ENCODE measurements around the gene IFNGR1. TPM values are rescaled to one million over a fixed set of nuclear protein-coding genes. Genes with fewer than 3 reads are reported as not detected.

Gene IFNGR1
- total RNA-seq, 1 experiment from 2014 or later: 58.4 TPM

GRCh38 chr6:137185290-137185689 is 33.9 kb downstream of the IFNGR1 start:
- no peak for DNase-seq (ENCODE audit: unreplicated experiment)
- no TSS peak for BruUV-seq (replicated peaks)
- Mint-ChIP-seq H3K27ac (ENCODE audit: low read depth, unreplicated experiment) (no peak overlapping the region), H3K4me1 (ENCODE audit: insufficient read depth, unreplicated experiment) (no peaks in the 10 kb centered on the region), H3K4me3 (ENCODE audit: unreplicated experiment) (no peak overlapping the region), H3K36me3 (ENCODE audit: insufficient read depth, unreplicated experiment) (no peaks in the 10 kb centered on the region), H3K27me3 (ENCODE audit: insufficient read depth, unreplicated experiment) (no peaks in the 10 kb centered on the region), H3K9me3 (ENCODE audit: unreplicated experiment) (no peaks in the 10 kb centered on the region)
- POLR2A ChIA-PET: no interaction called here
- intact Hi-C loops (cut with micrococcal nuclease): no loop called here
- TF ChIP-seq CTCF (IDR thresholded peaks at IDR 0.05; ENCODE audit: unreplicated experiment): no peak
- CTCF ChIA-PET: interaction anchor here (0.6 to 1.6 kb wide), 3 partner anchors 9 to 19 kb away, joined by 3 to 5 read pairs (median 3); no protein-coding TSS in a partner anchor

GRCh38 chr6:137182654-137183073 is 36.5 kb downstream of the IFNGR1 start:
- H3K9me3 Mint-ChIP-seq (ENCODE audit: unreplicated experiment): peaks cover 8% of the 10 kb centered on the region
- H3K4me3 Mint-ChIP-seq (ENCODE audit: unreplicated experiment): no peak overlapping the region
- no TSS peak for BruUV-seq (replicated peaks)
- H3K4me1 Mint-ChIP-seq (ENCODE audit: insufficient read depth, unreplicated experiment): no peaks in the 10 kb centered on the region
- CTCF ChIA-PET: no interaction called here
- H3K27ac Mint-ChIP-seq (ENCODE audit: low read depth, unreplicated experiment): no peak overlapping the region
- no peak for DNase-seq (ENCODE audit: unreplicated experiment)
- POLR2A ChIA-PET: interaction anchor here (2.2 kb wide), 1 partner anchor 9 kb away, joined by 11 read pairs; no protein-coding TSS in a partner anchor
- intact Hi-C loops (cut with micrococcal nuclease): no loop called here
- no peaks in the 10 kb centered on the region for H3K36me3 Mint-ChIP-seq (ENCODE audit: insufficient read depth, unreplicated experiment)
- TF ChIP-seq CTCF (IDR thresholded peaks at IDR 0.05; ENCODE audit: unreplicated experiment): no peak
- no peaks in the 10 kb centered on the region for H3K27me3 Mint-ChIP-seq (ENCODE audit: insufficient read depth, unreplicated experiment)

DNA sequence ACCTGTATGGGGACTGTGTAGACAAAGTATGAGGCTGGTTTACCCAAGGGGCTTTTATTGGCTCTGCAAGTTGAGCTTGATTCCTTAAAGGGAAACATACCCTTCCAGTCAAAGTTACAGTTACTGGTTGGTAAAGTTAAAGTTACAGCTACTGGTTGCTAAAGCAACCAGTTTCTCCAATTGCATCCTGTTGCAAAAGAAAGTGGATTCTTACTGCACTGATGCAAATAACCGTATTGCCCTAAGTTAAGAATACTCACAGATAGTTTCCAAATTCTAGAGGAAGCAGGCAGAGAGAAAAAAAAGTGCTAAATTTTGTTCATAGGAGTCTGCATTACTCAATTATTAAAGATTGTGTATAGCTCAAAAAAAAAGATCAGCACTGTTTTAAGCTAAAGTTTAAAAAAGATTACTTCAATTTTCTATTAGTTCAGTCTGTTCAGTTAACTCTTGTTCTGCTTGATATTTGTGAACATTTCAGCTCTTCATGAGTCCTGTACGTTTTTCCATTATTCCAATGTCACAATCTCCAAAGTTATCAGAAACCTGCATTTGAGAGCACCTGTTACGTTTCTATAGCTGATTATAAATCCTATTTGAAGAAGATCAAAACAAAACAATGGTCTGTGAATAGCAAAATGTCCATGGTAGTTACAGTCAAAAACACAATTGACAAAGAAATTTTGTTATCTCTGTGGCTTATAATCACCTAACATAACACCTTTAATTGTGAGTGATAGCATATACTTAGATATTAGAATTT is 37.1 kb downstream of the IFNGR1 start:
- TF ChIP-seq CTCF (IDR thresholded peaks at IDR 0.05; ENCODE audit: unreplicated experiment): no peak
- intact Hi-C loops (cut with micrococcal nuclease): no loop called here
- no peak for DNase-seq (ENCODE audit: unreplicated experiment)
- ChIA-PET CTCF (interaction anchor here (0.5 to 1.3 kb wide), 4 partner anchors 10 to 88 kb away, joined by 3 to 4 read pairs (median 3); no protein-coding TSS in a partner anchor), POLR2A (interaction anchor here (2.2 kb wide), 1 partner anchor 9 kb away, joined by 11 read pairs; no protein-coding TSS in a partner anchor)
- Mint-ChIP-seq H3K27ac (ENCODE audit: low read depth, unreplicated experiment) (no peak overlapping the region), H3K27me3 (ENCODE audit: insufficient read depth, unreplicated experiment) (no peaks in the 10 kb centered on the region), H3K4me1 (ENCODE audit: insufficient read depth, unreplicated experiment) (no peaks in the 10 kb centered on the region), H3K9me3 (ENCODE audit: unreplicated experiment) (peaks cover 8% of the 10 kb centered on the region), H3K4me3 (ENCODE audit: unreplicated experiment) (no peak overlapping the region), H3K36me3 (ENCODE audit: insufficient read depth, unreplicated experiment) (no peaks in the 10 kb centered on the region)
- no TSS peak for BruUV-seq (replicated peaks)

DNA sequence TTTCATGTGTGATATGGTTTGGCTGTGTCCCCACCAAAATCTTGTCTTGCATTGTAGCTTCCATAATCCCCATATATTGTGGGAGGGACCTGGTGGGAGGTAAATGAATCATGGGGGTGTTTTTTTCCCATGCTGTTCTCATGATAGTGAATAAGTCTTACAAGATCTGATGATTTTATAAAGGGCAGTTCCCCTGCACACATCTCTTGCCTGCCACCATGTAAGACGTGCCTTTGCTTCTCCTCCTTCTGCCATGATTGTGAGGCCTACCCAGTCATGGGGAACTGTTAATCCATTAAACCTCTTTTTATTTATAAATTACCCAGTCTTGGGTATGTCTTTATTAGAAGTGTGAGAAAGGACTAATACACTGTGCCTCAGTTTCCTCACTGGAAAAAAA is 41.6 kb downstream of the IFNGR1 start:
- BruUV-seq (replicated peaks): no TSS peak
- ChIA-PET POLR2A (no interaction called here), CTCF (interaction anchor here (0.6 to 1.9 kb wide), 4 partner anchors 11 to 101 kb away, joined by 4 to 14 read pairs (median 5); no protein-coding TSS in a partner anchor)
- DNase-seq (ENCODE audit: unreplicated experiment): no peak
- H3K4me1 Mint-ChIP-seq (ENCODE audit: insufficient read depth, unreplicated experiment): no peaks in the 10 kb centered on the region
- no peaks in the 10 kb centered on the region for H3K27me3 Mint-ChIP-seq (ENCODE audit: insufficient read depth, unreplicated experiment)
- H3K27ac Mint-ChIP-seq (ENCODE audit: low read depth, unreplicated experiment): no peak overlapping the region
- peaks cover 8% of the 10 kb centered on the region for H3K9me3 Mint-ChIP-seq (ENCODE audit: unreplicated experiment)
- H3K36me3 Mint-ChIP-seq (ENCODE audit: insufficient read depth, unreplicated experiment): no peaks in the 10 kb centered on the region
- TF ChIP-seq CTCF (IDR thresholded peaks at IDR 0.05; ENCODE audit: unreplicated experiment): no peak
- intact Hi-C loops (cut with micrococcal nuclease): no loop called here
- H3K4me3 Mint-ChIP-seq (ENCODE audit: unreplicated experiment): no peak overlapping the region
